Fibroblast of pulmonary artery (primary cell): ENCODE results near the gene STH.

Source experiments
- DNase-seq: peaks from one replicate; pipeline ENCODE4 v3.0.0-alpha.2; 2010; ENCODE audit warnings: low read depth
- H3K4me3 ChIP-seq: replicated peaks from 2 replicates; pipeline ENCODE4 v1.5.1; 2011; ENCODE audit warnings: low read depth, mild to moderate bottlenecking, control low read depth, low read length, moderate library complexity
- CTCF ChIP-seq: IDR thresholded peaks from 2 replicates; pipeline ENCODE4 v1.5.1; 2011; ENCODE audit warnings: mild to moderate bottlenecking, control low read depth, low read length, inconsistent platforms; ENCODE audit errors: missing control alignments

Gene STH

GRCh38 chr17:45998987-45999899, at the start of gene STH:
Gene STH (plus strand): TSS chr17:45999250. CDS start chr17:45999280, 30 bp downstream.
- DNase-seq = no peak
- TF ChIP-seq CTCF = no peak

GRCh38 chr17:45949755-45950320, 49.2 kb upstream of the STH start:
- no peak for TF ChIP-seq CTCF

More at GRCh38 chr17:45998987-45999899, at the start of gene STH:
- H3K4me3 ChIP-seq = no peak within 1 kb of the TSS

GRCh38 chr17:45950888-45951287, 48.2 kb upstream of the STH start:
- no peak for TF ChIP-seq CTCF
- H3K4me3 ChIP-seq = no peak overlapping the region
- DNase-seq = no peak

More at GRCh38 chr17:45949755-45950320, 49.2 kb upstream of the STH start:
- no peak for DNase-seq
- no peak overlapping the region for H3K4me3 ChIP-seq

- no peak for DNase-seq
- TF ChIP-seq CTCF = no peak
- no peak overlapping the region for H3K4me3 ChIP-seq
Observed at GRCh38 chr17:45951403-45951802, 47.6 kb upstream of the STH start.

GRCh38 chr17:45951941-45952340, 47.1 kb upstream of the STH start:
- no peak overlapping the region for H3K4me3 ChIP-seq
- no peak for TF ChIP-seq CTCF
- no peak for DNase-seq

GRCh38 chr17:45952814-45953320, 46.2 kb upstream of the STH start:
- no peak for TF ChIP-seq CTCF
- DNase-seq = no peak
- H3K4me3 ChIP-seq = no peak overlapping the region
